Globus pallidus (tissue), 1 donor: Measurements from ENCODE around the gene HDAC4.

Experiments used
- DNase-seq: peaks from one replicate; pipeline ENCODE4 v3.0.0-alpha.2; 2015; ENCODE audit warnings: low spot score

The HDAC4 gene

GRCh38 chr2:239201884-239202283, 198.9 kb downstream of the HDAC4 start:
- DNase-seq = no peak

GRCh38 chr2:239201531-239201876, 199.3 kb downstream of the HDAC4 start:
- no peak for DNase-seq

- DNase-seq = no peak
Measured at GRCh38 chr2:239200646-239201530, 199.9 kb downstream of the HDAC4 start.

- DNase-seq = no peak
Measured at GRCh38 chr2:239199041-239199768, 201.6 kb downstream of the HDAC4 start.

- no peak for DNase-seq
Measured at GRCh38 chr2:239198221-239198620, 202.6 kb downstream of the HDAC4 start.

GRCh38 chr2:239197146-239197545, 203.7 kb downstream of the HDAC4 start:
- no peak for DNase-seq

- DNase-seq = no peak
Measured at GRCh38 chr2:239196474-239197021, 204.3 kb downstream of the HDAC4 start.

GRCh38 chr2:239195992-239196391, 204.8 kb downstream of the HDAC4 start:
- DNase-seq = no peak

- DNase-seq = peak; percentile 94
Measured at GRCh38 chr2:239195318-239195871, 205.4 kb downstream of the HDAC4 start.

- no peak for DNase-seq
Measured at GRCh38 chr2:239194731-239195317, 206.0 kb downstream of the HDAC4 start.

- DNase-seq = peak; percentile 90
Measured at GRCh38 chr2:239193925-239194677, 206.7 kb downstream of the HDAC4 start.

GRCh38 chr2:239193401-239193811, 207.4 kb downstream of the HDAC4 start:
- peak; percentile 79 for DNase-seq

GRCh38 chr2:239192975-239193374, 207.8 kb downstream of the HDAC4 start:
- DNase-seq = no peak

GRCh38 chr2:239192456-239192855, 208.4 kb downstream of the HDAC4 start:
- DNase-seq = no peak

- no peak for DNase-seq
Measured at GRCh38 chr2:239190921-239191885, 209.6 kb downstream of the HDAC4 start.

- no peak for DNase-seq
Measured at GRCh38 chr2:239190361-239190760, 210.5 kb downstream of the HDAC4 start.

- DNase-seq = no peak
Measured at GRCh38 chr2:239189711-239190131, 211.1 kb downstream of the HDAC4 start.

GRCh38 chr2:239188536-239188935, 212.3 kb downstream of the HDAC4 start:
- no peak for DNase-seq

GRCh38 chr2:239187464-239188253, 213.2 kb downstream of the HDAC4 start:
- no peak for DNase-seq
